ENCODE data around the gene TECPR1. TPM values are rescaled to one million over a fixed set of nuclear protein-coding genes. Genes with fewer than 3 reads are reported as not detected.

TECPR1 gene
- total RNA-seq, 1 donor, result 21.6 TPM

DNA sequence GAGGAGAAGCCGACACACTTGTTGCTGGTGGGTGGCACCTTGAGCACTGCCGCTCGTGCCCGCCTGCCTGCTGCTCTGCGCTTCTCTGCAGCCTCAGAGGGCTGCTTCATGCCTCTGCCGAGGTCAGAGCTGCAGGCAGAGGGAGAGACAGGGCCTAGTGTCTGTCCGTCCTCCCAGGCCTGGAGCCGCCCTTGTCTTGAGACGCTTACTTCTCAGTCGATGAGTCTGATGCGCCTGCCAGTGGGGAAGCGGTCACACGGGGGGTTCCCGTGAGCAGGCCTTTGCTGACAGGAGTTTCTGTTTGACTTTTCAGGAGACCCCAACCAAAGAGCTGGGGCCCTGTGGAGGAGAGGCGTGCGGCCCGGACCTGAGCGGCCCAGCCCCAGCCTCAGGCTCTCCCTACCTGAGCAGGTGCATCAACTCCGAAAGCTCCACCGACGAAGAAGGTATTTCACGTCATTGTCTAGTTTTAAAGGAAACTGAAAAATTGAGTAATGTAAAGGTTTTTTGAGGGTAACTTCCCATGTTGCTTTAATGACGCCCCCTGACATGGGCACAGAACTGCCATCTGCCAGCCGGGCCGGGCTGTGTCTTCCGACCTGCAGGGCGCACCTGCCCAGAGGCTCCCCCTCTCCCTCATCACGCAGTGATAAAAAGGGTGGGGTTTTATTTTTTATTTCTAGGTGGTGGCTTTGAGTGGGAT, 48.6 kb downstream of the TECPR1 start:
- H3K4me3 ChIP-seq (ENCODE audit: low read depth, low read length), result no peak overlapping the region
- DNase-seq (ENCODE audit: low read depth), result no peak
- TF ChIP-seq, protein P1, sequence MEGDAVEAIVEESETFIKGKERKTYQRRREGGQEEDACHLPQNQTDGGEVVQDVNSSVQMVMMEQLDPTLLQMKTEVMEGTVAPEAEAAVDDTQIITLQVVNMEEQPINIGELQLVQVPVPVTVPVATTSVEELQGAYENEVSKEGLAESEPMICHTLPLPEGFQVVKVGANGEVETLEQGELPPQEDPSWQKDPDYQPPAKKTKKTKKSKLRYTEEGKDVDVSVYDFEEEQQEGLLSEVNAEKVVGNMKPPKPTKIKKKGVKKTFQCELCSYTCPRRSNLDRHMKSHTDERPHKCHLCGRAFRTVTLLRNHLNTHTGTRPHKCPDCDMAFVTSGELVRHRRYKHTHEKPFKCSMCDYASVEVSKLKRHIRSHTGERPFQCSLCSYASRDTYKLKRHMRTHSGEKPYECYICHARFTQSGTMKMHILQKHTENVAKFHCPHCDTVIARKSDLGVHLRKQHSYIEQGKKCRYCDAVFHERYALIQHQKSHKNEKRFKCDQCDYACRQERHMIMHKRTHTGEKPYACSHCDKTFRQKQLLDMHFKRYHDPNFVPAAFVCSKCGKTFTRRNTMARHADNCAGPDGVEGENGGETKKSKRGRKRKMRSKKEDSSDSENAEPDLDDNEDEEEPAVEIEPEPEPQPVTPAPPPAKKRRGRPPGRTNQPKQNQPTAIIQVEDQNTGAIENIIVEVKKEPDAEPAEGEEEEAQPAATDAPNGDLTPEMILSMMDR (IDR thresholded peaks at IDR 0.05; ENCODE audit: insufficient read depth, low read depth, low read length), result no peak

DNA sequence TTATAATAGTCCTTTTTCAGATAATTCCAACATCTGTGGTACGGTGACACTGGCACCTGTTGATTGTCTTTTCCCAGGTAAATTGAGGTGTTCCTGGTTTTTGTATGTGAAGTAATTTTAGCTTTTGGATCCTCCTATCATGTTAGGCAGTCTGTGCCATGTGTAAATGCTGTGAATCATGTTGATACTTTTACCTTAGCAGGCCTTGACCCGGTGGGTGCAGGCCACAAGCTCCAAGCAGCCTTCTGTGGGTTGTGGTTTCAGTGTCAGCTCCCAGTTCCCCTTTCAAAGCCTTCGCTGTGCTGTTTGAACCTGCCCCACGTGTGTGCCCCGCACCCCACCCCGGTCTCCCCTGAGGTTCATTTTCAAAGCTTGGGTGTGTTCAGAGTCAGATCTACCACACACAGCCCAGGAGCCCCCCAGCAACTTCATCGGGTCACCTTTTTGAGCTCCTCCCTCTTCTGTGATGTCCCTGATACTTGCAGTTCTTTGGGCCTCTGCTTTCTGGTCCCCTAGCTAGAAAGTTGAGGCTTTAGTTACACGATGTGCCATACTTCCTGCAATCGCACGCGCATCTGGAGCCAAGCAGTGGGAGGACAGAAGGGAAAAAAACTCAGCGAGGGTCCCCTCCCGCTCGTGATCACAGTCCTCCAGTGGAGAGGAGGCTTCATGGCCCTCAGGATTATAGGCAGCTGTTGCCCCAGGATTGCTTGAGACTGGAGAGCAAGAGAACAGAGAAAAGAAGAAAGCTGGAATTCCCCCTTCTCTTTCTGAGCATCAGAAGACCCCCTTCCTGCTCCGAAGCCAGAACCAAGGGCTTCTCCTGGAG, 49.5 kb downstream of the TECPR1 start:
- no peak overlapping the region for H3K4me3 ChIP-seq (ENCODE audit: low read depth, low read length)
- DNase-seq (ENCODE audit: low read depth), result no peak
- TF ChIP-seq, protein P1 (IDR thresholded peaks at IDR 0.05; ENCODE audit: insufficient read depth, low read depth, low read length), result no peak

DNA sequence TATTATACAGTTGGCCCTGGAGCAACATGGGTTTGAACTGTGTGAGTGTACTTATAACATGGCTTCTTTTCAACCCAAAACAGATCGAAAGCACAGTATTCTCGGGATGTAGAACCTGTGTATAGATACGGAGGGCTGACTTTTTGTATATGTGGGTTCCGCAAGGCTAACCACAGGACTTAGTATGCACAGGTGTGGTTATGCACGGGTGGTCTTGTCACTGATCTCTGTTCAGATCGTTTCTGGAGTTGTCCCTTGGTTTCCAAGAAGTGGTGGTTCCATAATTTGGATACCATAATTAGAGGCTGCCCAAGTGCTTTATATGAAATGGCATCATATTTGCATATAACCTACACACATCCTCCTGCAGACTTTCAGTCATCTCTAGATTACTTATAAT, 51.7 kb downstream of the TECPR1 start:
- no peak for DNase-seq (ENCODE audit: low read depth)
- no peak overlapping the region for H3K4me3 ChIP-seq (ENCODE audit: low read depth, low read length)
- TF ChIP-seq, protein P1 (IDR thresholded peaks at IDR 0.05; ENCODE audit: insufficient read depth, low read depth, low read length), result no peak

DNA sequence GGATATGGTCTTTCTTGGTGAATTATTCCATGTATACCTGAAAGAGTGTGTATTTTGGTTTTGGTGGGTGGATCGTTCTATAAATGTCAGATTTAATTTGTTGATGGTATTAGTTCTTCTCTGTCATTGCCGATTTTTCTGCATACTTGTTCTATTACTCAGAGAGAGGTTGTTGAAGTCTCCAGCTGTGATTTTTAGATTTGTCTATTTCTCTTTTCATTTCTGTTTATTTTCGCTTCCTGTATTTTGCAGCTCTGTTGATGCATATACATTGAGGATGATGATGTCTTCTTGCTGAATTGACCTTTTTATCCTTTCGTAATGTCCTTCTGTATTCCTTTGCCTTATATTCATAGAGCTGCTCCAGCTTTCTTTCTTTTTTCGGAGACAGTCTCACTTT, 52.9 kb downstream of the TECPR1 start:
- no peak overlapping the region for H3K4me3 ChIP-seq (ENCODE audit: low read depth, low read length)
- DNase-seq (ENCODE audit: low read depth), result no peak
- TF ChIP-seq, protein P1 (IDR thresholded peaks at IDR 0.05; ENCODE audit: insufficient read depth, low read depth, low read length), result no peak

DNA sequence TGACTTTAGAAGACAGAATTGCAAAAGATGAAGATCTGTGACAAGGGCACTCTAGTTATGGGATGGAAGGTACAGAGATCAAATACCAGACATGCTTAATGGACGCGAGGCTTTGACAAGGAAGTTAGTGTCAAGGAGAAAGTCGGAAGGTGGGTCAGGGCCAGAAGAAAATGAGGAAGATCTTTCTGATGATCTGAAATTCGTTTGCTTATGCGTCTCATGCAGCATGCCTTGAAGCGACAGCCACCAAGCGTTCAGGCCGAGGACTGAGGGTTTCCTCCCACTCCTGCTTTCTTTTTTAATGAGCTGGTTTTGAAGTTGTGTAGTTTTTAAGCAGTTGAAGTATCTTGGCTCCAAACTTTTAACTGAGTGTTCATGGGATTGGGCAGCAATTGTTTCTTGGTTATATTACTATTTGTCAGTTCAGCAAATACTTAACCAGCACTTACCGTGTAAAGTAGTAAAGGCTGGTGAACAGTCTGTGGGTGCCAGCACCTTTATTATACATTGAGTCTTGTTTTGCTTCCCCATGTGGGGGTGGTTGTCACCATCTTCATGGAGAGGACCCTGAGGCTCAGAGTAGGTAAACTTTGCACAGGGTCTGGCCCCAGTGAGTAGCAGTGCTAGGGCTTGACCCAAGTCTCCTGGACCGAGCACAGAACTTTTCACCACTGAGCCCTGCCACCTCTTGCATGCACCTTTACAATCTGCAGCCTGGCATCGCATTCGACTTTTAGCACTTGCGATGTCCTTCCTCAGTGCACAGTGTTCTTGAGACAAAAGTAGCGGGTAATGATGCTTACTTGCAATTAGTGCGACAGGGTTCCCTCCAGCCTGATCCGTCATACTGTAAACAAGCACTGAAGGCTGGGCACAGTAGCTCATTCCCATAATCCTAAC, 55.1 kb downstream of the TECPR1 start:
- TF ChIP-seq, protein P1 (IDR thresholded peaks at IDR 0.05; ENCODE audit: insufficient read depth, low read depth, low read length), result no peak
- no peak overlapping the region for H3K4me3 ChIP-seq (ENCODE audit: low read depth, low read length)
- DNase-seq (ENCODE audit: low read depth), result no peak

DNA sequence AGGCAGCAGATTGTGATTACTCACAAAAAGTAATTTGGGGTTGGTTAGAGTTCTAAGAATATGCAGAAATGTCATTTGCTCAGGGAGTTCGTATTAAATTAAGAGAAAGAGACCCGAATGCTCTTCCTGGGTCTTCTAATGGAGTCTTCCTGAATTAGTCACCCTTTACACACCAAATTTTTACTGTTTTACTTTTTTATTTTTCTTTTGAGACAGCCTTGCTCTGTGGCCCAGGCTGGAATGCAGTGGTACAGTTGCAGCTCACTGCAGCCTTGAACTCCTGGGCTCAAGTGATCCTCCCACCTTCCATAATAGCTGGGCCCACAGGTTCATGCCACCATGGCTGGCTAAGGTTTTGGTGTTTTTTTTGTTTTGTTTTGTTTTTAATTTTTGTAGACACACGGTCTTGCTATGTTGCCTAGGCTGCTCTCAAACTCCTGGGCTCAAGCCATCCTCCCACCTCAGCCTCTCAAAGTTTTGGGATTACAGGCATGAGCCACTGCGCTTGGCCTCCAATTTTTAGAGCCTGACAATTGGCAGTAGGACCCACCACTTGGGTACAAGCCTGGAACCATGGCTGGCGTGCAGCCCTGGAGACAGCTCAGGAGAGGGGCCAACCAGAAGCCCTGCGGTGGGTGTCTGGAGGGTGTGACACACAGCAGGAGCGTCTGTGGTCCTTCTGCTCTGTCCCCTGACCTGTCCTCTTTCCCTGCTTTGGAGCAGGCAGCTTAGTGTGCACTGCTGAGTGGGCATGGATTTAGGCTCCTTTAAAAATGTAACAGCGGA, 57.2 kb downstream of the TECPR1 start:
- H3K4me3 ChIP-seq (ENCODE audit: low read depth, low read length), result no peak overlapping the region
- no peak for DNase-seq (ENCODE audit: low read depth)
- TF ChIP-seq, protein P1 (IDR thresholded peaks at IDR 0.05; ENCODE audit: insufficient read depth, low read depth, low read length), result no peak
